Mesothelial cell of epicardium (in vitro differentiated cells): ENCODE results near the gene TIGD3. TPM values are rescaled to one million over a fixed set of nuclear protein-coding genes. Genes with fewer than 3 reads are reported as not detected.

Experiments
- DNase-seq, 2 experiments: peaks; one replicate each; pipeline ENCODE4 v3.0.0; 2021; ENCODE audit warnings: low spot score in 2 of 2; ENCODE audit not compliant: unreplicated experiment in 2 of 2
- H3K27ac Mint-ChIP-seq: 2 replicates; pipeline ENCODE4 v1.8.0; 2021; ENCODE audit warnings: mixed read lengths
- H3K27me3 Mint-ChIP-seq: 2 replicates; pipeline ENCODE4 v1.8.0; 2021; ENCODE audit warnings: low read depth, mixed read lengths
- H3K36me3 Mint-ChIP-seq: 2 replicates; pipeline ENCODE4 v1.8.0; 2021; ENCODE audit warnings: mixed read lengths
- H3K4me1 Mint-ChIP-seq: 2 replicates; pipeline ENCODE4 v1.8.0; 2021; ENCODE audit warnings: mixed read lengths
- H3K4me3 Mint-ChIP-seq: 2 replicates; pipeline ENCODE4 v1.8.0; 2021; ENCODE audit warnings: mild to moderate bottlenecking, moderate library complexity, mixed read lengths
- H3K9me3 Mint-ChIP-seq: 2 replicates; pipeline ENCODE4 v1.8.0; 2021; ENCODE audit warnings: mixed read lengths
- total RNA-seq: library from RNA; stranded (reverse); gene quantifications from 3 replicates; pipeline ENCODE4 v1.2.1, GENCODE V29; 2021
- TF ChIP-seq, protein P1 (sequence below): fragments of 200-600 bp; sonication (generic); IDR thresholded peaks from one replicate; pipeline ENCODE4 v1.5.0; 2021; ENCODE audit warnings: antibody characterized with exemption; ENCODE audit not compliant: unreplicated experiment

TIGD3 gene
- total RNA-seq, 1 donor from 2014 or later: 0.60 TPM

DNA sequence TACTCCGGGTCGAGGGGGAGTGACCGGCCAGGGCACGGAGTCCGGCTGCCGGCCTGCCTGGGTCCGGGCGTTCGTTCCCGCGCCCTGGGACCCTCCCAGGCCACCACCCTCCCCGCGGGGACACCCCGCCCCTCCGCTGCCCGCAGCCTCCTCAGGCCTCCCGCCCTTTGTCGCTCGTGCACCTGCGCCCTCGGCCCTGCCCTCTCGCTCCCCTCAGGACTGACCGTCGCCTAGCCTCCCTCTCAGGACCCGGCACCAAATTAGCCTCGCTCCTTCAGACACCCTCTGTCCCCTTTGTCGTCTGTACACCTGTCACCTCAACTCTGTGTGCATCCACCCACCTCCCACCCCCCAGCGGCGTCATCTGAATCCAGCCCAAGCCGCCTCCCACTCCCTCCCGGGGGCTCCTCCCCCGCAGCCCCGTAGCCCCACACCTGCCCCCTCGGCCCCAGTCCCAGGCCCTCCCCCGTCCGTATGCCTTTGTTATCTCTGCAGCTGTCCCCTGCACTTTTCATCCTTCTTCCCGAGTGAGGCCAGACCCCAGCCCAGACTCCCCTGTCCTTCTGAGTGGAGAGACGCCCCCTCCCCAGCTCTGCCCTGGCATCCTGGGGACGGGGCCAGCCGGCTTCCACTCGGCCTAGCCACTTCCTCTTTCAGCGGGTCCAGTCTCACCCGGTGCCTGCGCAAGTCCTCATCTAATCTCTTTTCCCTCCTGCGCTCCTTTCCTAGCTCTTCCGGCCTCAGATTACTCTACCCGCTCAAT, 643 bp downstream of the TIGD3 start:
- H3K9me3 Mint-ChIP-seq: no peaks in the 10 kb centered on the region
- peak overlapping the region; percentile 19 for H3K27ac Mint-ChIP-seq
- peak in 1 of 2 experiments; percentile 48 for DNase-seq
- TF ChIP-seq, protein P1, sequence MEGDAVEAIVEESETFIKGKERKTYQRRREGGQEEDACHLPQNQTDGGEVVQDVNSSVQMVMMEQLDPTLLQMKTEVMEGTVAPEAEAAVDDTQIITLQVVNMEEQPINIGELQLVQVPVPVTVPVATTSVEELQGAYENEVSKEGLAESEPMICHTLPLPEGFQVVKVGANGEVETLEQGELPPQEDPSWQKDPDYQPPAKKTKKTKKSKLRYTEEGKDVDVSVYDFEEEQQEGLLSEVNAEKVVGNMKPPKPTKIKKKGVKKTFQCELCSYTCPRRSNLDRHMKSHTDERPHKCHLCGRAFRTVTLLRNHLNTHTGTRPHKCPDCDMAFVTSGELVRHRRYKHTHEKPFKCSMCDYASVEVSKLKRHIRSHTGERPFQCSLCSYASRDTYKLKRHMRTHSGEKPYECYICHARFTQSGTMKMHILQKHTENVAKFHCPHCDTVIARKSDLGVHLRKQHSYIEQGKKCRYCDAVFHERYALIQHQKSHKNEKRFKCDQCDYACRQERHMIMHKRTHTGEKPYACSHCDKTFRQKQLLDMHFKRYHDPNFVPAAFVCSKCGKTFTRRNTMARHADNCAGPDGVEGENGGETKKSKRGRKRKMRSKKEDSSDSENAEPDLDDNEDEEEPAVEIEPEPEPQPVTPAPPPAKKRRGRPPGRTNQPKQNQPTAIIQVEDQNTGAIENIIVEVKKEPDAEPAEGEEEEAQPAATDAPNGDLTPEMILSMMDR: no peak
- H3K4me1 Mint-ChIP-seq: peaks cover 17% of the 10 kb centered on the region
- H3K27me3 Mint-ChIP-seq: peaks cover 24% of the 10 kb centered on the region
- H3K4me3 Mint-ChIP-seq: peak overlapping the region; percentile 76
- peaks cover 7% of the 10 kb centered on the region for H3K36me3 Mint-ChIP-seq

DNA sequence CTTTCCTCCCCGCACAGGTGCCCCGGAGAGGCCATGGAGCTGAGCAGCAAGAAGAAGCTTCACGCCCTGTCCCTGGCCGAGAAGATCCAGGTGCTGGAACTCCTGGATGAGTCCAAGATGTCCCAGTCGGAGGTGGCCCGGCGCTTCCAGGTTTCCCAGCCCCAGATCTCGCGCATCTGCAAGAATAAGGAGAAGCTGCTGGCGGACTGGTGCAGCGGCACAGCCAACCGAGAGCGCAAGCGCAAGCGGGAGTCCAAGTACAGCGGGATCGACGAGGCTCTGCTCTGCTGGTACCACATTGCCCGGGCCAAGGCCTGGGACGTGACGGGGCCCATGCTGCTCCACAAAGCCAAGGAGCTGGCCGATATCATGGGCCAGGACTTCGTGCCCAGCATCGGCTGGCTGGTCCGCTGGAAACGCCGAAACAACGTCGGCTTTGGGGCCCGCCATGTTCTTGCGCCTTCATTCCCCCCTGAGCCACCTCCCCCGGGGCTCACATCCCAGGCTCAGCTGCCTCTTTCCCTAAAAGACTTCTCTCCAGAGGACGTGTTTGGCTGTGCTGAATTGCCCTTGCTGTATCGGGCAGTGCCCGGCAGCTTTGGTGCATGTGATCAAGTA, 1.3 kb downstream of the TIGD3 start:
- Mint-ChIP-seq H3K36me3 (peaks cover 7% of the 10 kb centered on the region), H3K27me3 (peaks cover 24% of the 10 kb centered on the region), H3K9me3 (no peaks in the 10 kb centered on the region), H3K4me1 (peaks cover 17% of the 10 kb centered on the region), H3K27ac (peak overlapping the region; percentile 19), H3K4me3 (peak overlapping the region; percentile 76)
- TF ChIP-seq, protein P1: no peak
- no peak for DNase-seq

DNA sequence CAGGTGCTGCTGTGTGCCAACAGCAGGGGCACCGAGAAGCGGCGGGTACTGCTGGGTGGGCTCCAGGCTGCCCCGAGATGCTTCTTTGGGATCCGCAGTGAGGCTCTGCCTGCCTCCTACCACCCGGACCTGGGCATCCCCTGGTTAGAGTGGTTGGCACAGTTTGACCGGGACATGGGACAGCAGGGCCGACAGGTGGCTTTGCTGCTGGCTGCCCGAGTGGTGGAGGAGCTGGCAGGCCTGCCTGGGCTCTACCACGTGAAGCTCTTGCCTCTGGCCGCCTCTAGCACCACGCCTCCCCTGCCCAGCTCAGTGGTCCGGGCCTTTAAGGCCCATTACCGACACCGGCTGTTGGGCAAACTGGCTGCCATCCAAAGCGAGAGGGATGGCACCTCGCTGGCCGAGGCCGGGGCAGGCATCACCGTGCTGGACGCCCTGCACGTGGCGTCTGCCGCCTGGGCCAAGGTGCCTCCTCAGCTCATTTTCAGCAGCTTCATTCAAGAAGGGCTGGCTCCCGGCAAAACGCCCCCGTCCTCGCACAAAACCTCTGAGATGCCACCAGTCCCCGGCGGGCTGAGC, 1.9 kb downstream of the TIGD3 start:
- Mint-ChIP-seq H3K36me3 (peaks cover 7% of the 10 kb centered on the region), H3K27ac (no peak overlapping the region), H3K4me1 (peaks cover 17% of the 10 kb centered on the region), H3K9me3 (no peaks in the 10 kb centered on the region), H3K4me3 (peak overlapping the region; percentile 50), H3K27me3 (peaks cover 24% of the 10 kb centered on the region)
- TF ChIP-seq, protein P1: no peak
- DNase-seq: no peak

DNA sequence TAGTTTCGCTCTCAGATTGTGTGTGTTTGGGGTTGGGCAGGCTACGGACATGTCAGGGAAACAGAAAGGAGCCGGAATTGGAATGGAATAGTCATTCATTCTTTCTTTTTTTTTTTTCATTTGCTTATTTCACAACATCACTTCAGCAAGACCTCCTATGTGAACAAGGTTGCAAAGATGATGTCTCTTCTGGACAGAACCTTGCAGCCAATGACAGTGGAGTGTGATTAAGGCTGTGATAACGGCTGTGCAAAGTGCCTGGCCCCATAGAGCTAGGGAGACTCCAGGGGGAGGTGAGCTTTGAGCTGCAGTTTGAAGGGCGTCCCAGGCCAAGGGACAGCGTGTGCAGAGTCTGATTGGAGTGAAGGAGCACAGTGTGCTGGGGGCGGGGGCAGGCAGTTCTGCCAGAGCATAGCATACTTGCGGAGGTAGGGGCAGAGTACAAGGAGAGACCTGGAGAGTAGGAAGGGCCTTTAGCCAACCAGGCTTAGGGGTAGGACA, 3.4 kb downstream of the TIGD3 start:
- Mint-ChIP-seq H3K4me1 (peaks cover 17% of the 10 kb centered on the region), H3K27me3 (peaks cover 24% of the 10 kb centered on the region), H3K36me3 (no peaks in the 10 kb centered on the region), H3K27ac (no peak overlapping the region), H3K9me3 (no peaks in the 10 kb centered on the region), H3K4me3 (no peak overlapping the region)
- no peak for DNase-seq
- TF ChIP-seq, protein P1: no peak

DNA sequence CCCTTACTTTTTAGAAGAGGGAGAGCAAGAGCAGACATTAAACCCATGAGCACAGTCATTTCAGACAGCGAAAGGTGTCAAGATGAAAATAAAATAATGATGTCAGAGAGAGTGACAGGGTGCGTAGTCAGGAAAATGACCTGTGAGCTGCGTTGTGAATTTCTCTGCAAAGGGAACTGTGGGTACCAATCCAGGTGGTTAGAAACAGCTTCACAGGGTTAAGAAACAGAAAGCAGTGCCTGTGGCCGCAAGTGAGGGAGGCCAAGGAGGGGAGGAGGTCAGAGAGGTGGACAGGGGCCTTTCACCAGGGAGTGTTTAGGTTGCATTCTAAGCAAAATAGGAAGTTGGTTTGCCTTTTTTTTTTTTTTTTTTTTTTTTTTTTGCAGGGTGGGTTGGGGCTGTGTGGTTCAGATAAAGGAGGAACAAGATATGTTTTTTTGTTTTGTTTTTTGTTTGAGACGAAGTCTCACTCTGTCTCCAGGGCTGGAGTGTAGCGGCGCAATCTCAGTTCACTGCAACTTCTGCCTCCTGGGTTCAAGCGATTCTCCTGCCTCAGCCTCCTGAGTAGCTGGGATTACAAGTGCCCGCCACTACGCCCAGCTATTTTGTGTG, 7.9 kb downstream of the TIGD3 start:
- TF ChIP-seq, protein P1: no peak
- no peaks in the 10 kb centered on the region for H3K9me3 Mint-ChIP-seq
- DNase-seq: no peak
- H3K27me3 Mint-ChIP-seq: peaks cover 7% of the 10 kb centered on the region
- H3K4me1 Mint-ChIP-seq: peaks cover 6% of the 10 kb centered on the region
- H3K27ac Mint-ChIP-seq: no peak overlapping the region
- no peaks in the 10 kb centered on the region for H3K36me3 Mint-ChIP-seq
- H3K4me3 Mint-ChIP-seq: no peak overlapping the region
